HEK293 (cell line): ENCODE results near the gene DPYD.

ENCODE experiments used
- CTCF ChIA-PET: fragments of 350-600 bp; formaldehyde crosslinking; extraction: SDS; loops from one replicate; lab custom pipeline; 2021; ENCODE audit warnings: antibody characterized with exemption; lab: Yijun Ruan, JAX
- POLR2A ChIA-PET: fragments of 300-600 bp; formaldehyde crosslinking; extraction: SDS; loops from one replicate; lab custom pipeline; 2020; ENCODE audit warnings: antibody characterized with exemption, inconsistent platforms; lab: Yijun Ruan, JAX
- H3K27ac ChIP-seq: fragments of 200-500 bp; sonication (Bioruptor generic); 2 replicates; pipeline ENCODE4 v1.5.1; 2014; ENCODE audit warnings: low read depth, low read length, control low read depth, inconsistent platforms; ENCODE audit errors: extremely low read depth
- H3K36me3 ChIP-seq, 2 experiments: fragments of 200-500 bp in 1 of 2; sonication (Bioruptor generic) in 1 of 2; 1 replicate in 1 of 2; 2 replicates in 1 of 2; pipeline ENCODE4 v1.5.1; 2014 to 2017; ENCODE audit warnings: inconsistent platforms in 2 of 2, low read length in 2 of 2; ENCODE audit not compliant: control insufficient read depth in 2 of 2, insufficient read depth in 1 of 2
- H3K4me1 ChIP-seq: fragments of 200-500 bp; sonication (Bioruptor generic); 2 replicates; pipeline ENCODE4 v1.5.1; 2014; ENCODE audit warnings: mild to moderate bottlenecking, low read length, inconsistent platforms; ENCODE audit not compliant: control insufficient read depth, insufficient read depth
- H3K4me3 ChIP-seq: 2 replicates; pipeline ENCODE4 v1.5.1; 2011; ENCODE audit warnings: low read depth, mild to moderate bottlenecking, control low read depth, low read length, moderate library complexity
- H3K9me3 ChIP-seq: fragments of 200-500 bp; sonication (Bioruptor generic); 2 replicates; pipeline ENCODE4 v1.5.1; 2014; ENCODE audit warnings: low read depth, low read length, inconsistent platforms; ENCODE audit not compliant: control insufficient read depth, insufficient read depth
- SCRT1 ChIP-seq: fragments of 450-650 bp; formaldehyde crosslinking; IDR thresholded peaks from 2 replicates; pipeline ENCODE4 v1.5.1; 2016; ENCODE audit warnings: missing biosample characterization, missing genetic modification characterization, borderline replicate concordance
- ZBTB20 ChIP-seq: fragments of 450-650 bp; formaldehyde crosslinking; IDR thresholded peaks from 2 replicates; pipeline ENCODE4 v1.5.1; 2016; ENCODE audit warnings: missing biosample characterization, missing genetic modification characterization
- ZEB2 ChIP-seq: fragments of 450-650 bp; formaldehyde crosslinking; IDR thresholded peaks from 2 replicates; pipeline ENCODE4 v1.5.1; 2016; ENCODE audit warnings: missing biosample characterization, missing genetic modification characterization
- ZNF10 ChIP-seq: fragments of 450-650 bp; formaldehyde crosslinking; IDR thresholded peaks from 2 replicates; pipeline ENCODE4 v1.5.1; 2017; ENCODE audit warnings: missing biosample characterization, missing genetic modification characterization
- ZNF138 ChIP-seq: fragments of 450-650 bp; formaldehyde crosslinking; IDR thresholded peaks from 2 replicates; pipeline ENCODE4 v1.5.1; 2016; ENCODE audit warnings: missing biosample characterization, missing genetic modification characterization, borderline replicate concordance
- ZNF175 ChIP-seq: fragments of 450-650 bp; formaldehyde crosslinking; IDR thresholded peaks from 2 replicates; pipeline ENCODE4 v1.5.1; 2016; ENCODE audit warnings: missing biosample characterization, missing genetic modification characterization
- ZNF24 ChIP-seq: fragments of 450-650 bp; formaldehyde crosslinking; IDR thresholded peaks from 2 replicates; pipeline ENCODE4 v1.5.1; 2016; ENCODE audit warnings: missing biosample characterization, missing genetic modification characterization
- ZNF274 ChIP-seq, 2 experiments: fragments of 200-500 bp in 1 of 2; fragments of 450-650 bp in 1 of 2; sonication (Bioruptor generic) in 1 of 2; formaldehyde crosslinking in 1 of 2; IDR thresholded peaks; 2 replicates each; pipeline versions ENCODE4 v1.5.1 to v1.6.1; 2014 to 2016; ENCODE audit warnings: borderline replicate concordance in 1 of 2, inconsistent platforms in 1 of 2, low read length in 1 of 2, missing biosample characterization in 1 of 2, missing genetic modification characterization in 1 of 2
- ZNF311 ChIP-seq: fragments of 450-650 bp; formaldehyde crosslinking; IDR thresholded peaks from 2 replicates; pipeline ENCODE4 v1.5.1; 2017; ENCODE audit warnings: missing biosample characterization, missing genetic modification characterization, borderline replicate concordance
- ZNF394 ChIP-seq: fragments of 450-650 bp; formaldehyde crosslinking; IDR thresholded peaks from 2 replicates; pipeline ENCODE4 v1.5.1; 2016; ENCODE audit warnings: missing biosample characterization, missing genetic modification characterization, mild to moderate bottlenecking, moderate library complexity, borderline replicate concordance
- ZNF416 ChIP-seq: fragments of 450-650 bp; formaldehyde crosslinking; IDR thresholded peaks from 2 replicates; pipeline ENCODE4 v1.5.1; 2016; ENCODE audit warnings: missing biosample characterization, missing genetic modification characterization
- ZNF514 ChIP-seq: fragments of 450-650 bp; formaldehyde crosslinking; IDR thresholded peaks from 2 replicates; pipeline ENCODE4 v1.5.1; 2016; ENCODE audit warnings: missing biosample characterization, missing genetic modification characterization
- ZNF658 ChIP-seq: fragments of 450-650 bp; formaldehyde crosslinking; IDR thresholded peaks from 2 replicates; pipeline ENCODE4; 2016; ENCODE audit warnings: missing biosample characterization, missing genetic modification characterization
- TF ChIP-seq, protein P1 (sequence below): fragments of 450-650 bp; formaldehyde crosslinking; IDR thresholded peaks from 2 replicates; pipeline ENCODE4 v1.5.1; 2016; ENCODE audit warnings: missing biosample characterization, missing genetic modification characterization, borderline replicate concordance
- TF ChIP-seq, protein P2 (sequence below): fragments of 450-650 bp; formaldehyde crosslinking; IDR thresholded peaks from 2 replicates; pipeline ENCODE4 v1.5.1; 2016; ENCODE audit warnings: missing biosample characterization, missing genetic modification characterization
- TF ChIP-seq, protein P3 (sequence below): fragments of 450-650 bp; formaldehyde crosslinking; IDR thresholded peaks from 2 replicates; pipeline ENCODE4 v1.5.1; 2017; ENCODE audit warnings: missing biosample characterization, missing genetic modification characterization

Gene DPYD

DNA sequence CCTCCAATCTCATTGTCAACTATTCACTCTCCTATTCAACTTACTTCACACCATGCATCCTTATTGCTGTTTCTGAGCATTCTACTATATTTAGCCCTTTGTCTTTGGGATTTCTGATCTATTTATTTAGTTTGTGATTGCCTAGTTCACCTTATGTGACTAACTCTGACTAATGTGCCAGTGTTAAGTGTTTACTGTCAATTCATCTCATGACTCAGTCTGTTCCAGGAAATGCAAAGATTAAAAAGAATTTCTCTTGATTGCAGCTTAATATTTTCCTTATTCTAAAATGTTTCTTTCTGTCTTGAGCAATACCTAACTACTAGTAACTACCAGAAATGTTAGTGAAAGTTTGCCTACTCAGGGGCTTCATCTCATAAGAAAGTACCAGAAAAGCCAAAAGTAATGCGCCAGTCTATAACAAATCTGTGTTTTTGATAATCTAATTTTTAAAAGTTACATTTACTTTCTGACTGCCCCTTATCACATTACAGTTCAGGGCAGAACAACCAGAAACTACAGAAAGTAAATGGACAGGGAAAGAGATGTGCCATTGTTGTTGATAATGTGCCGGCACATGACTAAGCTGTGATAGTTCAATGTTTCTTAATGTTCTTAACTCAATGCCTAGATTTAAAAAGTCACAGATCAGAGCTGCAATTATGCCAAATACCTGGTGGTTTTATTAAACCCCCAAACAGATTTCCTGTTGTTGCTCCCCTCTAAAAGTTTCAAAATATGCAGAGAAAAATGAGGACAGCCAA lies 642.8 kb downstream of the DPYD start:
- H3K27ac ChIP-seq: no peak overlapping the region
- CTCF ChIA-PET: no interaction called here
- TF ChIP-seq SCRT1 (tag by site-specific recombination) (no peak), ZNF394 (no peak), ZEB2 (tag by site-specific recombination) (no peak), ZNF514 (tag by site-specific recombination) (no peak), ZNF311 (tag by site-specific recombination) (no peak), ZNF175 (tag by site-specific recombination) (no peak), ZNF24 (no peak), ZNF658 (tag by site-specific recombination) (no peak), ZNF138 (tag by site-specific recombination) (no peak)
- TF ChIP-seq, protein P1, sequence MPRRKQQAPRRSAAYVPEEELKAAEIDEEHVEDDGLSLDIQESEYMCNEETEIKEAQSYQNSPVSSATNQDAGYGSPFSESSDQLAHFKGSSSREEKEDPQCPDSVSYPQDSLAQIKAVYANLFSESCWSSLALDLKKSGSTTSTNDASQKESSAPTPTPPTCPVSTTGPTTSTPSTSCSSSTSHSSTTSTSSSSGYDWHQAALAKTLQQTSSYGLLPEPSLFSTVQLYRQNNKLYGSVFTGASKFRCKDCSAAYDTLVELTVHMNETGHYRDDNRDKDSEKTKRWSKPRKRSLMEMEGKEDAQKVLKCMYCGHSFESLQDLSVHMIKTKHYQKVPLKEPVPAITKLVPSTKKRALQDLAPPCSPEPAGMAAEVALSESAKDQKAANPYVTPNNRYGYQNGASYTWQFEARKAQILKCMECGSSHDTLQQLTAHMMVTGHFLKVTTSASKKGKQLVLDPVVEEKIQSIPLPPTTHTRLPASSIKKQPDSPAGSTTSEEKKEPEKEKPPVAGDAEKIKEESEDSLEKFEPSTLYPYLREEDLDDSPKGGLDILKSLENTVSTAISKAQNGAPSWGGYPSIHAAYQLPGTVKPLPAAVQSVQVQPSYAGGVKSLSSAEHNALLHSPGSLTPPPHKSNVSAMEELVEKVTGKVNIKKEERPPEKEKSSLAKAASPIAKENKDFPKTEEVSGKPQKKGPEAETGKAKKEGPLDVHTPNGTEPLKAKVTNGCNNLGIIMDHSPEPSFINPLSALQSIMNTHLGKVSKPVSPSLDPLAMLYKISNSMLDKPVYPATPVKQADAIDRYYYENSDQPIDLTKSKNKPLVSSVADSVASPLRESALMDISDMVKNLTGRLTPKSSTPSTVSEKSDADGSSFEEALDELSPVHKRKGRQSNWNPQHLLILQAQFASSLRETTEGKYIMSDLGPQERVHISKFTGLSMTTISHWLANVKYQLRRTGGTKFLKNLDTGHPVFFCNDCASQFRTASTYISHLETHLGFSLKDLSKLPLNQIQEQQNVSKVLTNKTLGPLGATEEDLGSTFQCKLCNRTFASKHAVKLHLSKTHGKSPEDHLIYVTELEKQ: no peak
- TF ChIP-seq, protein P2, sequence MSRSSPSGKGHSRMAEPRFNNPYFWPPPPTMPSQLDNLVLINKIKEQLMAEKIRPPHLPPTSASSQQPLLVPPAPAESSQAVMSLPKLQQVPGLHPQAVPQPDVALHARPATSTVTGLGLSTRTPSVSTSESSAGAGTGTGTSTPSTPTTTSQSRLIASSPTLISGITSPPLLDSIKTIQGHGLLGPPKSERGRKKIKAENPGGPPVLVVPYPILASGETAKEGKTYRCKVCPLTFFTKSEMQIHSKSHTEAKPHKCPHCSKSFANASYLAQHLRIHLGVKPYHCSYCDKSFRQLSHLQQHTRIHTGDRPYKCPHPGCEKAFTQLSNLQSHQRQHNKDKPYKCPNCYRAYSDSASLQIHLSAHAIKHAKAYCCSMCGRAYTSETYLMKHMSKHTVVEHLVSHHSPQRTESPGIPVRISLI (tag by site-specific recombination): no peak
- TF ChIP-seq, protein P3, sequence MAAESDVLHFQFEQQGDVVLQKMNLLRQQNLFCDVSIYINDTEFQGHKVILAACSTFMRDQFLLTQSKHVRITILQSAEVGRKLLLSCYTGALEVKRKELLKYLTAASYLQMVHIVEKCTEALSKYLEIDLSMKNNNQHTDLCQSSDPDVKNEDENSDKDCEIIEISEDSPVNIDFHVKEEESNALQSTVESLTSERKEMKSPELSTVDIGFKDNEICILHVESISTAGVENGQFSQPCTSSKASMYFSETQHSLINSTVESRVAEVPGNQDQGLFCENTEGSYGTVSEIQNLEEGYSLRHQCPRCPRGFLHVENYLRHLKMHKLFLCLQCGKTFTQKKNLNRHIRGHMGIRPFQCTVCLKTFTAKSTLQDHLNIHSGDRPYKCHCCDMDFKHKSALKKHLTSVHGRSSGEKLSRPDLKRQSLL (tag by site-specific recombination): no peak
- TF ChIP-seq, all 188 proteins: peak for 0
- H3K9me3 ChIP-seq: no peaks in the 10 kb centered on the region
- H3K4me3 ChIP-seq: no peak overlapping the region
- POLR2A ChIA-PET: no interaction called here
- no peaks in the 10 kb centered on the region for H3K4me1 ChIP-seq
- H3K36me3 ChIP-seq: no peaks in the 10 kb centered on the region

DNA sequence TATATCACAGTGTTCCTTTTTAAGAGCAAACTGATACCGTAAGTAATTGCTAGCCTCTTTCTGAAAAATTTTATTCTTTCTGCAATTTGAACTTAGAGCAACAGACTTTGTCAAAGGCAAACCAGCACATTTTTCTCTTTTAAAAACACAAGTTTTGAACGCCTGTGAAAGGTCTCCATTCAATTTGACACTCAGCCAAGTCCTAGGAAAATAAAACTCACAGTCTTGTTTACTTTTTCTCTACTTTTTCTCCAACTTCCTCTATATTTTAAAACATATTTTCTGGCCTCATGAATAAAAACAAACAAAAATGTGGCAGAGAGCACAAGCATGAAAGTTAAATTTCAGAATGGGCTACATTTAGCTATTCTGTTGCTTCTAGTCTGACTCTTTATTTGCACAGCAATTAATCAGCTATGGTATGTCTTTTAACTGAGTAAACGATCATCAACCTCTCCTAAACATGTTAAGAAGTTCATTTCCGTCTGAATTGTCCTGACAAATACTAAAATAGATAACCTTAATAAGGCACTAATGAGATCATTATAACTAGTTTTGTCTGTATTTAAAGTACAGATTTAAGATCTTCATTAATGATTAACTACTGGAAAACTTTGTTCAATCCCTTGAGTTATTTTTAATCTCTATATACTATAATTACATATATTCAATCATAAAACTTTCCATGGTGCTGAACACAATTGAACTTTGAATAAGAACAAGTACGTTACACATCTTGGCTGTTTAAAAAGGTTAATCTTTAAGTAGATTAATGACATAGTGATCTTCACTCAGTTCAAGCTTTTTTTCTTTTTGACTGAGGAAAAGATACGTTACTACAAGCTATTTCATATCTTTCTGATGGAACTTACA lies 648.7 kb downstream of the DPYD start:
- Histone ChIP-seq H3K4me1 (peaks cover 3% of the 10 kb centered on the region; the same call in 1 of the 2 replicates), H3K9me3 (no peaks in the 10 kb centered on the region), H3K27ac (no peak overlapping the region), H3K4me3 (no peak overlapping the region), H3K36me3 (no peaks in the 10 kb centered on the region)
- ChIA-PET POLR2A (no interaction called here), CTCF (interaction anchor here (1.3 kb wide), 1 partner anchor 28 kb away, joined by 5 read pairs; no protein-coding TSS in a partner anchor)
- TF ChIP-seq ZBTB20 (tag by site-specific recombination) (no peak), ZNF10 (tag by site-specific recombination) (no peak), ZNF274 (IDR thresholded peaks at IDR 0.05; ENCODE audit: low read length) (no peak), ZNF274 (tag by site-specific recombination; IDR thresholded peaks at IDR 0.05; ENCODE audit: borderline replicate concordance) (no peak), ZNF416 (tag by site-specific recombination) (no peak)
- TF ChIP-seq, all 188 proteins: peak for 0
